ENCODE data around the gene NAALADL2. TPM values are rescaled to one million over a fixed set of nuclear protein-coding genes. Genes with fewer than 3 reads are reported as not detected.

Gene NAALADL2
- total and polyA plus RNA-seq, 2 of the 4 experiments (the other 2 are of a cell fraction), result 3.8 to 19.2 TPM

DNA sequence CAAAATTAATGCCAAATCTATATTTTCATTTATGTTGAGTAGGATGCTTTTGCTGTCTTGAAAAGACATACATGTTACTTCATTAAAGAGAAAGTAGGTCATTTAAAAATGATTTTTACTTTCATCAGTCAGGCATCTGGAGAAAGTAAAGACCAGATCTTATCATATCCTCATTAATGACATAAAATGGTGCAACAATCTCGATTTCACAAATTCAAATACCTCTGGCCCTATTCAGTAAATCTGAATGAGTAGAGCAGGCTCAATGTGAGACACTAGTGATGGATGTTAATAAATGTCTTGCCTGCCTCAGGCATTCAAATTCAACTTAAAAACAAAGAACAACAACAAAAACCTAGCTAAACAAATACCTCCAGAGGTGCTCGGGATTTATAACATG lies 714.1 kb downstream of the NAALADL2 start:
- no peak for TF ChIP-seq RCOR1 (IDR thresholded peaks at IDR 0.05; ENCODE audit: insufficient replicate concordance, low read length)
- TF ChIP-seq BHLHE40 (IDR thresholded peaks at IDR 0.05; ENCODE audit: low read depth, low read length), result no peak
- TF ChIP-seq RAD21 (IDR thresholded peaks at IDR 0.05; ENCODE audit: low read length), result no peak
- TF ChIP-seq MAFK (IDR thresholded peaks at IDR 0.05; ENCODE audit: low read depth, low read length), result no peak
- TF ChIP-seq POLR2A (IDR thresholded peaks at IDR 0.05; ENCODE audit: low read depth, low read length), result no peak
- TF ChIP-seq MXI1 (IDR thresholded peaks at IDR 0.05; ENCODE audit: borderline replicate concordance, low read depth, low read length), result no peak
- TF ChIP-seq USF2 (IDR thresholded peaks at IDR 0.05; ENCODE audit: low read depth, low read length), result no peak
- H4K91ac ChIP-seq (ENCODE audit: insufficient read depth, low read depth, low read length), result no peak overlapping the region
- ChIA-PET POLR2A (ENCODE audit: unreplicated experiment) (no interaction called here), CTCF (interaction anchor here (0.6 to 0.7 kb wide), 2 partner anchors 125 to 763 kb away, joined by 3 read pairs; no protein-coding TSS in a partner anchor)
- H3K23ac ChIP-seq (ENCODE audit: low read depth, low read length), result no peak overlapping the region
- in situ Hi-C loops (cut with MboI; ENCODE audit: low sequenced_read_pairs), result no loop called here
- BruUV-seq (replicated peaks), result no TSS peak
- no peaks in the 10 kb centered on the region for H3K79me1 ChIP-seq (ENCODE audit: low read depth in 1 of 2, low read length in 2 of 2)
- dilution Hi-C loops (cut with HindIII; ENCODE audit: low sequenced_read_pairs, unreplicated experiment), result no loop called here
- intact Hi-C loops (cut with micrococcal nuclease), result no loop called here
- H2BK15ac ChIP-seq (ENCODE audit: low read depth, low read length), result no peak overlapping the region
- no CpG with 5 or more reads among the region's 2 CpGs for WGBS, 2 experiments (ENCODE audit: extremely low coverage in 2 of 2, insufficient read length in 1 of 2)
- H3K36me3 ChIP-seq (ENCODE audit: control insufficient read depth, insufficient read depth, low read length), result no peaks in the 10 kb centered on the region
- no peak overlapping the region for H2AFZ ChIP-seq (replicated peaks; ENCODE audit: low read length, poor library complexity)
- H3K27ac ChIP-seq (ENCODE audit: insufficient read depth, low read length), result no peak overlapping the region
- H3K4me1 ChIP-seq (ENCODE audit: control insufficient read depth, insufficient read depth, low read length), result no peaks in the 10 kb centered on the region; the same call in 1 of the 2 replicates
- no peak overlapping the region for H2BK120ac ChIP-seq (ENCODE audit: low read depth, low read length)
- DNase-seq (no peak), ATAC-seq (ENCODE audit: low read depth) (no peak)
- no peak overlapping the region for H3K4me2 ChIP-seq (ENCODE audit: low read depth, low read length)
- no peaks in the 10 kb centered on the region for H4K20me1 ChIP-seq (ENCODE audit: insufficient read depth, low read length)
- H2BK5ac ChIP-seq (ENCODE audit: low read depth, low read length, poor library complexity, severe bottlenecking), result no peak overlapping the region
- H3K4ac ChIP-seq (ENCODE audit: low read depth, low read length), result no peak overlapping the region
- H2BK20ac ChIP-seq (ENCODE audit: low read depth, low read length), result no peak overlapping the region
- no peak overlapping the region for H4K8ac ChIP-seq (ENCODE audit: low read depth in 2 of 2, low read length in 2 of 2)
- H3K4me3 ChIP-seq (ENCODE audit: insufficient read depth, low read depth, low read length), result no peak overlapping the region
- no peak overlapping the region for H2AK5ac ChIP-seq (ENCODE audit: low read depth, low read length)
- H2AK9ac ChIP-seq (replicated peaks; ENCODE audit: low read depth, low read length, poor library complexity), result no peak overlapping the region
- H3K18ac ChIP-seq (ENCODE audit: low read depth, low read length), result no peak overlapping the region
- no peaks in the 10 kb centered on the region for H3K9me3 ChIP-seq (ENCODE audit: control insufficient read depth, insufficient read depth, low read length)
- no peak overlapping the region for H3K9ac ChIP-seq (ENCODE audit: low read depth, low read length)
- no peaks in the 10 kb centered on the region for H3K27me3 ChIP-seq (ENCODE audit: control insufficient read depth, insufficient read depth, low read length)
- no peaks in the 10 kb centered on the region for H3K9me1 ChIP-seq (ENCODE audit: insufficient read depth, low read length)
- no peak overlapping the region for H3K56ac ChIP-seq (ENCODE audit: extremely low read depth, insufficient read depth, low read length)
- no peak overlapping the region for H4K5ac ChIP-seq (ENCODE audit: low read depth, low read length)
- no peak overlapping the region for H3K14ac ChIP-seq (replicated peaks; ENCODE audit: low read depth, low read length)

All from IMR-90 (cell line).